Body of pancreas (tissue), 4 donors: Measurements from ENCODE around the gene DNHD1.

Source experiments
- CTCF ChIP-seq, 7 experiments: fragments of 450-650 bp in 4 of 7; fragments of 200-600 bp in 3 of 7; sonication (generic) in 3 of 7; IDR thresholded peaks; one replicate each; pipeline ENCODE4 v1.5.1; 2016 to 2019; ENCODE audit warnings: antibody characterized with exemption in 7 of 7
- POLR2A ChIP-seq, 3 donors: fragments of 450-650 bp; IDR thresholded peaks; one replicate each; pipeline ENCODE4 v1.6.1; 2016; ENCODE audit warnings: antibody characterized with exemption in 3 of 3, mild to moderate bottlenecking in 2 of 3

DNA sequence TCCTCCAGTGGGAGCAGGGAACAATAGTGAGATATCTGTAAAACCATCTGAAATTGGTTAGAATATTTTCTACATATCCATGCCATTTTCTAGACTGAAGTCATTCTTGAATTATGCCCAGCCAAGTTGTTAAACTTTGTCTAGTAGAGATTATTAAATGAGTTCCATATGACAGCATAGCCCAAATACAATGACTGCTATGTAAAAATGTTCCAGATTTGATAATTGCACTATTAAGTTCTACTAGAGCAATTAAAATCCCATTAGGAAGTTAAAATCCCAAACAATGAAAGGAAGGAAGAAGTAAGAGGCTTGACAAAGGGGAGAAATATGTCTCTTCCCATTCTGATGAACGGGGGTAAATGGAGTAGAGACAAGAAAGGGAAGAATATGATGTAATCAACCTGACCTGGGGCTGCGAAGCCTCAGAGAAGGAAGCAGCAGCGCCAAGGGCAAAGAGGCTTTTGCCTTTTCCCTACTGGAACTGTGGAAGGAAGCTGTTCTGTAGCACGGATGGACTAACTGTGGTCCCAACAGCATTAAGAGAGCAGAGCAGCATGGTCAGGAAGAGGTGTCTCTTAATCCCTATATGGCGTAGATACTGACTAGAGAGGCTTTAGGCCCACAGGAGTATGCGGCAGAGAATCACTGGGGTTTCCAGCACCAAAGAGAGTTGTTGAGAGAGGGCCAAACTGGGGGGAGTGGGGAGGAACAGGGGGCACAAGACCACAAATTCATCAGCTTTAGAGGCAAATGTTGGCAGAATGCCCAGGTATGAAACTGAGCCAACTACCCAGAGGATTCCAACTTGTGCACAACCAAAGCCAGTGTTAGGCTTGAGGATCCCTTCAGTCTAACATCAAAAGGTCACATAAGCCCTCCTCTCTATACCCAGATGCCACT lies 79.6 kb downstream of the DNHD1 start:
- no peak for TF ChIP-seq CTCF (IDR thresholded peaks at IDR 0.05)
- no peak for TF ChIP-seq POLR2A (IDR thresholded peaks at IDR 0.05)
